HG03060 (cell line): ENCODE measurements around the gene SLC5A3.

Experiments
- ATAC-seq: cut with Tn5 transposase; IDR thresholded peaks from one replicate; pipeline ENCODE4 v1.9.1; 2021; ENCODE audit warnings: low read depth, moderate number of reproducible peaks; ENCODE audit not compliant: unreplicated experiment

Gene SLC5A3

DNA sequence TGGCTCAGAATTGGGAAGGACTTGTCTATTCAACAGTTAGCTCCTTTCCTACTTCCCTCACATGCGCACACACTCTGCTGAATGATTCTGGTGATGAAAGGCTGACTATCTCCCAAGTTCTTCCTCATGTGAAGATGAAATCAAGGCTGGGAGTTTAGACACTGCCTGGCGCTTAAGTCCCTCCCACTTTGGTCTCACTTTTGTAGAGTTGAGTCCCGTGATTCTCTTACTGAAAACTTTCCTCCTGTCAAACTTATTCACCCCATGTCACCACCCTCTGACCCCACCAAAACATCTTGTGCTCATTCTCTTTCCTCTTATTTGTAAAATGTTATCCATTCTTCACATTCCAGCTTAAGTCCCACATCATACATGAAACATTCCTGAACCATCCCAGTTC, 8.4 kb upstream of the SLC5A3 start:
- ATAC-seq = no peak

DNA sequence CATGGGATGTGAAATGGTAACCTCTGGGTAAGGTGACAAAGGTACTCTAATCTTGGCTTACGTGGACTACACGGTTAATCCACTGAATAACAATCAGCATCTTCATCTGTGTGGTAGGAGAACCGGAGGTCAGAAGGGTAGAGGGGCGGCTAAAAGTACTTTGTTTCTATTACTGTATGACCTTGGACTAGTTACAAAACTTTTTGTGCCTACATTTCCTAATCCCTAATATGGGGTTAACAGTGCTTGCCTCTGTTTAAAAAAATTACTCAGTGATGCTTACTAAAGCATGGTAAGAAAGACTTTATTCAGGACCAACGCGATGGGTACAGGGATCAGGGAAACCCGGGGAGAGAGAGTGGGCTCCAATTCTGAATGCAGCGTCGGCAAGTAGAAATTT, 1.7 kb upstream of the SLC5A3 start:
- no peak for ATAC-seq

DNA sequence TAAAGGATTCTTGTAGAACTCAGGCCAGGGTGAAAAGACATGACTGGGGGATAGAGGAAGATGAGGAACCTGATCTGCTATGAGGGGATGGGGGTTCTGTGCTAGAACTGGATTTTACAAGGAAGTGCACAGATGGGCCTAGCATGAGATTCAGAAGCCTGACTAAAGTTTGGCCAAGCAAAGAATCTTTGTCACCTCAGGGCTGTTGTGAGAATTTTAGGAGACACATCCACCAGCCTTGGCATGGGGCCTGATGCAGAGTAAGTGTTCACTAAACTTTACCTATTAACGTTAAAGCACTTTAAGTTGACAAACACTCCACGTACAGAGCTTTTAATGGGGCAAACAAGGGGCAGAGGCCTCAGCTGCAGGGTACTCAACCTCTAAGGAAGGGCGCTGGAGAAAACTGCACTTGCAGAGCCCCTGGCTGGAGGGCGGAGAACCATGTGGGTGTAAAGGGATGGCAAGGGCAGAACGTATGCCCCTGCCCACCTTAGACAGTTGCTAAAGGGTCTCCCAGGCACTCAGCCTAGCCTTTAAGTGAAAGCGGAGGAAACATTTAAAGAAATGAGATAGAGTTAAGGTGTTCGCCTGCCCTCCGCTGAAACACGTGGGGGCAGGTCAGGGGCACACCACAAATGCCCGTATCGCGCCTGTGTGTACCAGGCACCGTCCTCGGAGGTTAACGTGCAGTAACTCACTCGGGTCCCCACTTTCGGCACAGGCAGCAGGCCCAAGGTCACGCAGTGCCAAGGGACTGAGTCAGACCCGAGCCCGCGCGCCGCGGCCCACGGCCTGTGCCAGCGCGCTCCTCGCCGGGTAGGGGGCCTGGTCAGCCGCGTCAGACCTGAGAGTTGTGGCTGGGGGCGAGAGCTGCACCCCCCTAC, 990 bp upstream of the SLC5A3 start:
- no peak for ATAC-seq

DNA sequence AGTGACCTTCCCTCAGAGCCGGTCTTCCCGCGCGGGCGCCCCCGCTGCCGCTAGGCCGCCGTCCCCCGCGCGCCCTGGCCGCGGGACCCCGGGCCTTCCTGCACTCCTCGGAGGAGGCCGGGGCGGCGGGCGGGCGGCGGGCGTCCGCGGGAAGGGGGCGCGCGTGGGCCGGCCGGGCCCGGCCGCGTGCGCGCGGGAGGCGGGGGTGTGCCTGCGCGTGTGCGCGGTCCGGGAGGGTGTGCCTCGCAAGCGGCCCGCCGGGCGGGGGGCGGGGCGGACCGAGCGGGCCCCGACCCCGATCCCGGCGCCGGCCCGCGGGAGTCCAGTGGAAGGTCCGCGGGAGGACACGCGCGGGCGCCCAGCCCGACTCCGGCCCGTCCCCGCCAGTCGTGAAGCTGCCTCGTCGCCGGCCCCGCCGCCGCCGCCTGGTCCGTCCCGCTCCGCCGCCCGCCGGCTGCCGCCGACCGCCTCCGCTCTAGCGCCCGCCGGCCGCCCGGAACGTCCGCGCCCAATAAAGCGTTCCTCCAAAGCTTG, 438 bp downstream of the SLC5A3 start:
- no peak for ATAC-seq

DNA sequence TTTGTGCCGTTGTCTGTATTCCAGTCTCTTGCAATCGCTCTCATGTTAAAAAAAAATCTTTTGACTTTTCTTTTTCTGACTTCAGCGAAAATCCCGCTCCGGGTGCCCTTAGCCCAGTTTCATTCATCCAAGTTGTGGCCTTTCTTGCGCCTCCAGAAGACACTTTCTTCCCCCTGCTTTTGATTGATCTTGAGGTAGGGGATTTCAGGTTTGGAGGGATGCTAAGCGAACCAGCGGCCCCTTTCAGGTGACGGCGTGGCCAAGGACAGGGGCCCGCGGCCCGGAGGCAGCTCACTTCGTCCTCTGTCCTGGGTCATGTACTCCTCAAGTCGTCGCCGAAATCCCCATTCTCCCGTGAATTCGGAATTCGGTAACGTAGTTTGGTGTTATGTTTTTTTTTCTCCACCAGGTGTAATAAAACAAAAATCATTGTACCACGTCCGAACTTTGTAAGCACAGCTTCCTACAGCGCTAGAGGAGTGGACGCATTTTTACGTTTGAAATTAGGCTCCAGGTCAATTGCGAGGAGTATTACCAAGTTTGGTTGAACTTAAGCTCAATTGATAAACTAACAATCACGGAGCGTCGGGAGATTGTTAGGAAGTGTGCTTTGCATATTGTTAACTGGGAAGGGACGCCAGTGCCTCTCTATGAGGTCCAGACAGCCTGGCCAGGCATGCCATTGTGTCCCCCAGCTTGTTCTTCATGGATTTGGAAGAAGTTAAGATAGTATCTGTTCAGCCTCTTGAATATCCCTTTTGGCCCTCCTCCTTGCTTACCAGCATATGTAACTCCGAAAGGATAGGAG, 1.1 kb downstream of the SLC5A3 start:
- no peak for ATAC-seq

DNA sequence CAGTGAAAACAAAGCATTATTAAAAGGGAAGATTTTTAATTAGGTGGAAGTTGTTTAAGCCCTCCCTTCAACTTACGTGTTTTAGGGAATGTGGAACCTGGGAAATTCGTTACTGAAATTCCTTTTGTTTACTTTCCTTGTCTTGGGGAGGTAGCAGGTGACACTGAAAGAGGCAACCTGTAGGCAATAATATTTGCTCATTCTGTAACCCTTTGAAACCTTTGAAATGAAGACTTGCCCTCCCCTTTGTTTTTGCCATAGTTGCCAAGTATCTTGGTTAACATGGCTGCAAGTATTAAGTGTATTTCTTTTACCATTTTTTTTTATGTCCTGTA, 1.7 kb downstream of the SLC5A3 start:
- ATAC-seq = no peak

DNA sequence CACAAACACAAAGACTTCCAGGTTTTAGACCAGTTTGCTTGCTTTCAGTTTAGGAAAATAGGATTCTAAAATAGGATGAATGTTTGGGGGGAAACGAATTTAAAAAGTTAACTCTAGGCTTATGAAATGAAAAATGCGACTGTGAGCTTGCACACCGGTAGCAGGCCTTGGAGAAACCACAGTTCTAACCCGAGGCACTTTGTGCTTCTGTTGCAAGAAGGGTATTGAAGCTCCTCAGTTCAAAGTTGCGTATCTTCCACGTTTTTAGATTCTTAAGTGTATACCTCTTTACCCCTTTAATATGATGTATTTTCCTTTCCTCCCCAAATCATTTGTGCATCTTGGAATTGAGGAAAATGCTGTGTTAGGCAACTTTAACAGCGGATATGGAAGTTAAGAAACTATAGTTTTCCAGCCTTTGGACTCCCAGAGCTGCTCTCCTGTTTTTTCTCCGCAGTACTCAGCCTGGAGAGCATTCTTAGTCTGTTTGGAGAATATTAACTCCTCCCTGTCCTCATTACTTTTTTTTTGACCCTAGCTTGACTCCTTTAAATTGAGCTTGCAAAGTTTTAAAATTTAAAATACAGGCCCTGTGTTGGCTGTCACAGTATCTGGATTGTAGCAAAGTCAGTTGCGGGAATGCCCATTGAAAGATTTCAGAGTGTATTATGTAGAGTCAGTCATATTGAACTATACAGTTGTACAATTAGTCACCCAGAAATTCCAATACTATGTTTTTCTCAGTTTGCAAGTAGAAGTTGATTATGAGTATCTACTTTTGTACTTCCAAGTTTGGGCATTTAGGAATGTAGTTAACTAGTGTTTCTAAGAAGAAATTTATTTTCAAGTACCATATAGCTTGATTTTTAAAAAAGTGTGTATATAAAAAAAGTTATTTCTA, 2.6 kb downstream of the SLC5A3 start:
- ATAC-seq = no peak

DNA sequence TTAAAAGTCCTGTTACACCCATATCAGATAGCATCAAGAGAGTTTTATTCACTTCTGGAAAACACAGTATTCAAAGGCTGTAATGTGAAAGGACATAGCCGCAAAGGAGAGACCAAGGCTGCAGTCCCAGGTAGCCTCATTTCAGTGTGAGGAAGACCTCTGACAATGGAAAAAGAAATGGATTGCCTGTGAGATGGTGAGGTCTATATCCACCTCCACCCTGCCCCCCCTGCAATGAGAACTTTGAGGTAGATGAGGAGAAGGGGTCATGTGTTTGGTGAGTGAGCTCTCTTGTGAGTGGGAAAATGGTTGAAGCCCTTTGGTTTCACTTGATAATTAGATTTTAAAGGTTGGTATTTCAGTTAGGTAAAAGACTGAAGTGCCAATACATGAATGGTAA, 3.5 kb downstream of the SLC5A3 start:
- ATAC-seq = no peak

DNA sequence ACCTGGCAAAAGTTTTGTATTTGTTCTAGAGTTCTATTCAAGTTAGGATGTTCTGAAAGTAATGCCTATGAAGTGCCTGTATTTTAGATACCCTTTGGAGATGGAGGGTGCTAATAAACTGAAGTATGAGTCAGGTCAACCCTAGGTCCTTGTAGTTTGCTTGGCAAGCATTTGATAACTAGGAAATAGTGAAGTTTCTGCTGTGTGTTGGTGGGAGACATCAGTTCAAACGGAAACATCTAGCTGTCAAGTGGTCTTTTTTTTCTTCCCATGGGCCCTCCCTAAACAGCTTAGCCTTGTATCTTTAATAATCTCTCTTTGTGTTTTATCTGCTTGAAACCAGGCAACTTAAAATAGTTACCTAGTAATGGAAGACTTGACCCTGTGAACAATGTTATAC, 4.5 kb downstream of the SLC5A3 start:
- ATAC-seq = no peak

DNA sequence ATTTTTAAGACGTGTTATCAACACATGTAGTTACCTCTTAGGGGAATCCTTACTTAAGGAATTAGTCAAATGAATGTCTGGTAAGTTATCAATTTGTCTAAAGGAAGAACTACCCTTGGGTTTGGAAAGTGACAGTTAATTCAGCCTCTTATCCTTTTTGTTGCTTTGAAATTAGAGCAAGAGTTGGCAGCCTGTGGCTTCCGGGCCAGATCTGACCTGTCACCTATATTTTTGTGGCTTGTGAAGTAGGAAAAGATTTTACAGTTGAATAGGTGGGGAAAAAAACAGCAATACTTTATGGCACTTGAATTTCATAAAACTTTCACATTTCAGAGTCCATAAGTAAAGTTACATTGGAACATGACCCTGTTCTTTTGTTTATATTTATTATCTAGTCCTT, 5.5 kb downstream of the SLC5A3 start:
- no peak for ATAC-seq

DNA sequence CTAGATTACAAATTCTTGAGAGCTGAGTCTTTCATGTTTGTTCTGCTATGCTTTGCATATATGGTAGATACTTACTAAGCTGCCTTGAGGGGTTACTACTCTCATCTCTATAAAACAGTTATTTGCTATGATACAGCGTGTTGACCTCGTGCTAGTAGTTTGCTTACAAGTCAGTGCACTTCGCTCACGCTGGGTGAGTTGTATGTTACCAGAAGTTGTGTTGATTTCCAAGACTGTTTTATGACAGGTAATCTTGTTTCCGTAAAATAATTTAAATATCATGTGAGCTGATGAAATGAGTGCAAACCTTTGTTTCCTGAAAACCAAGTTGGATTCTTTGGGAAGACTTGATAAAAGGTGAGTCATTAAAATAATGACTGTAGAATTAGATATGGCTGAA, 7.3 kb downstream of the SLC5A3 start:
- ATAC-seq = no peak

DNA sequence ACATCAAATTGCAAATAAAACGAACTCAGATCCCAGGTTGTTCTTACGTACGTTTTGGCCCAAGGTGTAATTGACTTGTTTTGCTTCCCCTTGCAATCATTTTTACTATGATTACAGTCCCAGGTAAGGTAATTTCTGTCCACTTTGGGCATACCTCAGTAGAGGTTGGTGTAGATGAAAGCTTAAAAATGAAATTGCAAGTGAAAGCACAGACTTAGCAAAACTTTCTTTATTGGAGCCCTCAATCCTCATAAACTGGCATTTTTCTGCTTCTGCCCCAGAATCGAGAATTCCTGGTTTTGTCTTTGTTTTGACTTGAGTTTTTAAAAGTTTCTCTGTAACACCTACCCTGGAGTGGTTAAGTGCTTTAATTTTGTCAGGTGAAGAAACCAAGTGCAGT, 9.4 kb downstream of the SLC5A3 start:
- no peak for ATAC-seq

DNA sequence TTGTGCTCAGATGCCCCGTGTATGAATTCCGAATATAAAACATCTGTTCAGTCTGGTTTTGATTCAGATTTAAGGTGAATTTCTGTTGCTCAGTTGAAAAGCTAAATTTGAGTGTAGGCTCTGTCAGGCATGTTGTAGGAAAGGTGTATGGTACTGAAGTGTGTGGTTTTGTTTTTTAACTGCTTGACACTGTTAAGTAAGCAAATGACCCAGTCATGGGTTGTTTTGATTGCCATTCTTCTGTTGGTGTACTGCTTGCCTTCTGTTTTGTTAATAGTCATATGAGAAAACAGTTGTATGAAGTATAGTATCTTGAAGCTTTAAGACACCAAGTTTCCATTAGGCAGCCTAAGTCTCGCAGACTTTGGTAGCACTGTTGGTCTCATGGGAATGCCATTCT, 10.0 kb downstream of the SLC5A3 start:
- ATAC-seq = no peak

DNA sequence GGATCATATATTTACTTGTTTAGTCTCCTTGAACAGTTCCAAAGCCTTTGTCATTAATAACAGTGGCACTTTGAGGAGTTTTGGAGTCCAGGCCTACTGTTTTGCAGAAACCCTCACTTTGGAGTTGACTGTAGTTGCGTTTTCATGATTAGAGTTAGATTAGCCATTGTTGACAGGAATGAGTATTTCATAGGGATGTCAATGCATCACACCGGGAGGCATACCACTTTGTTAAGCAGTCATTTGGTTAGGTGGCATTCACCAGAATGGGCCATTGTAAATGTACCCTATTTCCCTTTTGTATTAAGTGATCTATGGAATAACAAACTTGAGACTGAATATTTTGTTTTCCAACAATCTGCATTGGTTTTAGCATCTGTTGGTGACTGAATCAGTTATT, 11.8 kb downstream of the SLC5A3 start:
- ATAC-seq = no peak

DNA sequence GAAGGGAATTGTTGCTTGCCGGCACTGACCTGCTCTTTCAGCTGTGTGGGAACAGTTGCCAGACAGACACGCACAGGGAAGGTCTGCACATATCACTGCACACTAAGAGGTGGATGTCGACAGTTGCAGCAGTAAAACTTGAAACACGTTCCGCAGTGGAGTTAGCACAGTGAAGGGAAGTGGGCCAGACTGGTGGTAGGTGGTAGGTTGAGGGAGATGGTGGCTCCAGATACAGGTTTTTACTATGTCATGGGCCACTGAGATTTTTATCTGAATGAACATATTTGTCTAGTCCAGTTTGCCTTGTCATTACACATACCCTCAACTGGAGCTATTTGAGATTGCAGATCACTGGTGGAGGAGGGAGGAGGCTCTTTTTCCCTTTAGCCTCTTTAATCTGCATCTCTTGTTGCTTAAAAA, 13.5 kb downstream of the SLC5A3 start:
- no peak for ATAC-seq

DNA sequence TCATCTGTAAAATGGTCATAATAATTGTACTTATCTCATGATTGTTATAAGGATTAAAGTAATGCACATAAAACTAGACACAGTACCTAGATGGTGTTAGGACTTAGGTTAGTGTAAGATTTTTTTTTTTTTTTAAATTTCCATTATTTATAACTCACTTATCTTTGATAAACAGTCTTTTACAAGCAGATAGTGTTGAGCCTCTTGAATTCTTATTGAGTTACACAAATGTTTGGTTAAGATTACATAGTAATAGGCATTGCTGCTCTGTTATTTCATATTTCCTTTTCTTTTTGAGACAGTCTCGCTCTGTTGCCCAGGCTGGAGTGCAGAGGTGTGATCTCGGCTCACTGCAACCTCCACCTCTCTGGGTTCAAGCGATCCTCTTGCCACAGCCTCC, 15.4 kb downstream of the SLC5A3 start:
- no peak for ATAC-seq

DNA sequence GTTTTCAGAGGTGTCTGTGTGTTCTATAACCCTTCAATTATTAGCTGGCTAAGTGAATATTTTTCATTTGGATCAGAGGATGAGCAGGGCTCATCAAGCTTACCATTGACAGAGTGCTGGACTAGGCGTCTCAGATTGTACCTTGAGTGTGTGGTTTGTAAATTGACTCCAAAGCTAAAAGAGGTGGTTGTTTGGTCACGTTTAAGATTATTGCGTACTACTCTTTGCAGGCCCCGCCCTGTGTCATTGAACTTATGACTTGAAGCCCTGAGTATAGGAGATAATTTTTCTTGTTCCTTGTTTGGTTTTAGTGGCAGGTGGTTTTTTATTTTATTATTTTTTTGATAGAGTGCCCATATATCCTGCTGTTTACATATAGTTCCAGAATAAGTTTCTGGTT, 17.7 kb downstream of the SLC5A3 start:
- no peak for ATAC-seq

DNA sequence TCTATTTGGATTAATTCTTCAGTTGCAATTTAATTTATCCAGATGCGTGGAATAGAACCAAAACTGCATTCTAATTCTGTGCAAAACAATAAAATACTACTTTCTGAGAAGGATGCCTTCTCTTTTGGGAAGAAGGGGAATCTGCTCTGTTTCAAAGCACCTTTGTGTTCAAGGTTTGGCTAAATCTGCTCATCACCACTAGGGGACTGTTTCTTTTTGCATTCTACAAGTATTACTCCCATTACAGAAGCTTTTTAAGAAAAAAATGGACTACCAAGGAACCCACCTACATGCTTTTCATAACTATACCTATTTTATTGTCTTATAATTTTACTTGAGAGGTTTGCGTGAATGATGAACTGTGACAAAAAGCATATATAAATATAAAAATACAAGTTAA, 18.2 kb downstream of the SLC5A3 start:
- ATAC-seq = no peak

DNA sequence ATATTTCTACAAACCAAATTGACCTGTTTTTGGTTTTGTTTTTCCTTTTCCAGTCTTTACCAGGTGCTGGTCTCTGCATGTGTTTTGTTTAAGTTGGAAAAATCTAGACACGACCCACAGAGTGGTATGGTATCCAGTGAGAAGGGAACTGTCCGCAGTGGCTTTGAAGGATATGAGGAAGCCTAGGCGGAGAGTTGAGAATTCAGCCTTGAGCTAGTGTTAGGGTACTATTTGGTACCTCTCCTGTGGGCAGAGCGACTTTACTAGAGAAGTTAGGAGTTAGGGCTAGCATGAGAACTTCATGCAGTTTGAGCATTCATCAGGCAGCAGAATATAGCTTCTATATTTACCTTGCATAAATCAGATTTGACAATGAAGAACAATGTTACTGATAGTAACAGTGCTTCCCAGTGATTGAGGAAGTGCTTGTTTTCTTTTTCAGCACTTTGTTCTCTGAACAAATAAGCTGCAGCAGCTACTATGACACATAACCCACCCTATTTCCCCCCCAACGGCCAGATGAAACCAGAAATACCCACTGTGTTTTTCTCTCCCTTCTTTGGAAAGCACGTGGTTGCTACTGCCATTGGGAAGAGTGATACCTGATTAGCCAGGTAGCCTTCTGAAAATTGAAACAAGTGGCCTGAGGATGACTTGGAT, 19.0 kb downstream of the SLC5A3 start:
- ATAC-seq = no peak

DNA sequence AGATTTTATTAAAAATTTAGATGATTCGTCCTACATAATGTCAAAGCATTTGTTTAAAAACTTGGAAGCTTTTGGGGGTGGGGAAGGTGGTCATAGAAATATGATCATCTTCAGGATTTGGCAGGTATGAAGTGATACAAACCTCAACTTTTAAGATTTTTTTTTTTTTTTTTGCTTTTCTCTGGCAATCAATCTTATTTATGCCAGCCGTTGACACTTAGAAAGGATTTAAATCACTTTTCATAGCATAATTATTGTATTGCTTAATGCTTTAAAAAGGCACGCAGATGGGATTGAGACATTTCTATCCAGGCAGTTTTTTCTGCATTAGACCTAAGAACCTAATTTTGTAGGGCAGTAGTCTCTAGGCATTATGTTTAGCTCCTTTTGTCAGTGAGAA, 19.7 kb downstream of the SLC5A3 start:
- ATAC-seq = no peak
